GM23248 (cell line): ENCODE measurements around the gene KRTAP10-3.
"Not testable (repeated sequence)": the region's sequence is repeated elsewhere in the genome, so short reads cannot be mapped to it uniquely, and the experiment has no call there.

Experiments
- EZH2 ChIP-seq: fragments of 200-600 bp; sonication (generic); IDR thresholded peaks from 2 replicates; pipeline ENCODE4 v1.6.1; 2018; ENCODE audit warnings: antibody characterized with exemption, mild to moderate bottlenecking; ENCODE audit not compliant: insufficient read depth, poor library complexity, severe bottlenecking
- EZH2phosphoT487 ChIP-seq: fragments of 200-600 bp; sonication (generic); IDR thresholded peaks from 2 replicates; pipeline ENCODE4 v1.6.1; 2018; ENCODE audit warnings: antibody characterized with exemption, moderate library complexity, mild to moderate bottlenecking, low read depth; ENCODE audit not compliant: insufficient read depth

DNA sequence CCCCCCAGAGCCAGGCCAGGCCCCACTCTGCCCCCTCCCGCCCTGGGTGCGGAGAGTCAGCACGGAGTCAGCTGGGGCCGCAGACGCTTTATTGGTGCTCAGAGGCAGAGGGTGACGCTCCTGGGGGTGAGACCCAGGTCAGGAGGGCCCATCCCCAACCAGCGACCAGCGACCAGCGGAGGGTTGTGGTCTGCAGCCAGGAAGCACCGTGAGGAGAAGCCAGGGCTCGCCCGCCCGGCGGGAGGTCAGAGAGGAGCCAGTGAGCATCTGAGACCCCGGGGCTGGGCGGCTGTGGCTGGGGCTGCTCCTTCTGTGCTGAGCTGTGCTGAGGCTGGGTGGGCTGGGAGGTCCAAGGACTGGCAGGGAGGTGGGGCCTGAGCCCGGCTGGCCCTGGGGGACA, 8.3 kb downstream of the KRTAP10-3 start:
- TF ChIP-seq EZH2phosphoT487, EZH2: not testable (repeated sequence)
